GM12892 (cell line): ENCODE data around the gene TSHZ1.

Experiments used
- DNase-seq: peaks from one replicate; pipeline ENCODE4 v3.0.0; 2011; ENCODE audit not compliant: insufficient read length
- FAIRE-seq: peaks from 2 replicates; lab custom pipeline; 2011; peaks lifted over from hg19 to GRCh38; lab: Jason Lieb, UNC
- POLR2A ChIP-seq: IDR thresholded peaks from 2 replicates; pipeline ENCODE4 v1.6.1; 2011; ENCODE audit warnings: low read depth, low read length, control low read depth
- POLR2AphosphoS5 ChIP-seq: IDR thresholded peaks from 2 replicates; pipeline ENCODE4 v1.6.1; 2011; ENCODE audit warnings: low read depth, low read length, control low read depth
- TAF1 ChIP-seq: IDR thresholded peaks from 2 replicates; pipeline ENCODE4 v1.6.1; 2011; ENCODE audit warnings: low read depth, mild to moderate bottlenecking, control low read depth, low read length, borderline replicate concordance

The TSHZ1 gene

DNA sequence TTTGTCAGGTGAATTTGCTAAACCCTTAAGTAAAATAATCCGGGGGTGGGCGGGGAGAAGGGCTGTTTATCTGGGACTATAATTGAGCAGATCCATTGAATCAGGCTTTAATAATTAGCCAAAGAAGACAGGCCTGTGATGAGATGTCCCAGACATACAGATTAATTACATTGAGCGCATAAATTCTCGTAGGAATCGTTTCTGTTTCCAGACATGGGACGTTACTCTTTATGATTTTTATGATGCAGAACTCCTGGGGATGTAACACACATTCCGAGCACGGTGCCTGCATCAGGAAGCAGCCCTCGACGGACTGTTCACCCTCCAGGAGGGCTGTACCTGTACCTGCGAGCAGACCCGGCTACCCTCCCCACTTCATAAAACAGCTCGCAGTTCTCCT, 128.0 kb downstream of the TSHZ1 start:
- DNase-seq, result no peak
- FAIRE-seq, result no peak
- TF ChIP-seq TAF1 (no peak), POLR2AphosphoS5 (no peak), POLR2A (no peak)
